ENCODE results near the gene KIAA1210. TPM values are rescaled to one million over a fixed set of nuclear protein-coding genes. Genes with fewer than 3 reads are reported as not detected.
"Not testable (repeated sequence)": the region's sequence is repeated elsewhere in the genome, so short reads cannot be mapped to it uniquely, and the experiment has no call there.

Gene KIAA1210
- total and polyA plus RNA-seq, 2 of the 8 experiments (the other 6 are each of a cell fraction or from before 2014, with no cell fraction given) = 0.02 TPM; not detected in 1

- H3K23me2 ChIP-seq (ENCODE audit: low read depth, low read length); H4K5ac ChIP-seq (ENCODE audit: insufficient read length, low read depth, low read length); H3K9ac ChIP-seq (replicated peaks in 1 of 4; ENCODE audit: extremely low read depth in 1 of 4, low read depth in 3 of 4, low read length in 3 of 4); H3K4me2 ChIP-seq (ENCODE audit: insufficient read depth in 1 of 2, low read depth in 2 of 2, low read length in 2 of 2); H3K56ac ChIP-seq (replicated peaks; ENCODE audit: insufficient read length, low read depth, low read length); H3K18ac ChIP-seq (ENCODE audit: extremely low read depth, low read length); H4K20me1 ChIP-seq (replicated peaks in 1 of 2; ENCODE audit: control insufficient read depth in 1 of 2, insufficient read depth in 2 of 2, low read length in 2 of 2); H3K27me3 ChIP-seq (replicated peaks in 1 of 4; ENCODE audit: control insufficient read depth in 3 of 4, extremely low read depth in 1 of 4, insufficient read depth in 3 of 4, low read length in 3 of 4); FAIRE-seq; H3K79me2 ChIP-seq (ENCODE audit: control insufficient read depth in 1 of 2, insufficient read depth in 2 of 2, low read length in 2 of 2); H3K27ac ChIP-seq (ENCODE audit: low read depth, low read length); H2BK5ac ChIP-seq (ENCODE audit: low read depth, low read length); H4K91ac ChIP-seq (replicated peaks; ENCODE audit: insufficient read length, low read length); POLR2A ChIA-PET (ENCODE audit: partially characterized antibody); DNase-seq (ENCODE audit: low read depth in 1 of 2, low spot score in 2 of 2); CTCF ChIA-PET (ENCODE audit: partially characterized antibody); H3K4me3 ChIP-seq (ENCODE audit: extremely low read depth in 1 of 4, insufficient read depth in 2 of 4, low read depth in 3 of 4, low read length in 4 of 4); H2BK15ac ChIP-seq (ENCODE audit: low read length); H3K79me1 ChIP-seq (ENCODE audit: low read depth, low read length); H3K4me1 ChIP-seq (replicated peaks in 1 of 4; ENCODE audit: control insufficient read depth in 3 of 4, insufficient read depth in 4 of 4, low read length in 3 of 4); H4K8ac ChIP-seq (ENCODE audit: extremely low read depth, insufficient read depth, low read length); H3K23ac ChIP-seq (ENCODE audit: insufficient read length); H3K4ac ChIP-seq (replicated peaks; ENCODE audit: insufficient read length, low read depth, low read length); H3K36me3 ChIP-seq (ENCODE audit: control insufficient read depth in 2 of 4, insufficient read depth in 4 of 4, low read length in 3 of 4); H3K14ac ChIP-seq (ENCODE audit: insufficient read length); H2AFZ ChIP-seq (ENCODE audit: low read length); H2AK5ac ChIP-seq (ENCODE audit: low read depth, low read length); H2BK120ac ChIP-seq (replicated peaks; ENCODE audit: low read depth, low read length); H2BK12ac ChIP-seq (ENCODE audit: low read depth, low read length); H2BK20ac ChIP-seq (ENCODE audit: low read length): not testable (repeated sequence)
- WGBS, 2 experiments (ENCODE audit: extremely low coverage in 1 of 2, insufficient coverage in 1 of 2, insufficient read length in 1 of 2, insufficient replicate concordance in 2 of 2, low coverage in 1 of 2, low lambda C conversion rate in 2 of 2, missing lambda C conversion rate in 1 of 2) = 96% methylated on average over 4 of the region's 10 CpGs; no CpG with 5 or more reads in 1 of the 2 experiments
- peaks cover 3 to 14% of the 10 kb centered on the region in 2 experiments; a peak in 2 of 4 replicates for H3K9me3 ChIP-seq (ENCODE audit: insufficient read depth in 2 of 2, low read depth in 1 of 2, low read length in 1 of 2)
Measured at GRCh38 chrX:119029656-119030055, 98.0 kb downstream of the KIAA1210 start.

Measured in H1 (cell line).